GM18873 (cell line): Measurements from ENCODE around the gene TANGO2.

ENCODE experiments used
- ATAC-seq: cut with Tn5 transposase; IDR thresholded peaks from one replicate; pipeline ENCODE4 v1.9.1; 2021; ENCODE audit warnings: mild to moderate bottlenecking, moderate library complexity, moderate number of reproducible peaks; ENCODE audit not compliant: unreplicated experiment, low FRiP score

TANGO2 gene

DNA sequence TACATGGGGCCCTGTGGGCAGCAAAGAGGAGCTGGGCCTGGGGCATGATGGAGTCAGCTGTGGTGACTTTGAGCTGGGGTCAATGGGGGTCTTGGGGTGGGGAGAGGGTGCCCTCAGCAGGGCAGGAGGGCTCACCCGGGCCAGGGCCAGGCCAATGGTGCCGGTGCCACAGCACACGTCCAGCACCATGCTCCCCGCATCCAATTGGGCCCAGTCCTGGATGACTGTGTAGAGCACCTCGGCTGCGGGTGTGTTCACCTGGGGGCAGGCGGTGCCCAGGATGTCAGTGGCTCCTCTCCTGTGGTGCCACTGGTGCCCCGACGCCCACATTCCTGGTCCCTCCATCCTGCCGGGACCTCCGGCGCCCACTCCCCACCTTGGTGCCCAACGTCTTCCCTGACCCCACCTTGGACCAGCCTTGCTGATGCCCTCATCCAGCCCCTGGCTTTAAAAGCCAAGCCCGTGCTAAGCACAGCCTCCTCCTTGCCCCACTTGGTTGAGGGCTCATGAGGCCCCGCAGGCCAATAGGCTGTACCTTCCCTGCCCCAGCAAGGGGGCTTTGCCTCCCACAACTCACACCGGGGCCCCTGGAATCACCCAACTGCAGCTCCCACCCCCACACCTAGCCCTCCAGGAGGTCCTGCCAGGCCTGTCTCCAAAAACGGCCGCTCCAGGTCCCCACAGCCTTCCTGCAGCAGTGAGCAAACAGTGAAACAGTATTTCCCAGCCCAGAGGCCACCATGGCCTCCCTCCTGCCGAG, 92.8 kb downstream of the TANGO2 start:
- no peak for ATAC-seq

DNA sequence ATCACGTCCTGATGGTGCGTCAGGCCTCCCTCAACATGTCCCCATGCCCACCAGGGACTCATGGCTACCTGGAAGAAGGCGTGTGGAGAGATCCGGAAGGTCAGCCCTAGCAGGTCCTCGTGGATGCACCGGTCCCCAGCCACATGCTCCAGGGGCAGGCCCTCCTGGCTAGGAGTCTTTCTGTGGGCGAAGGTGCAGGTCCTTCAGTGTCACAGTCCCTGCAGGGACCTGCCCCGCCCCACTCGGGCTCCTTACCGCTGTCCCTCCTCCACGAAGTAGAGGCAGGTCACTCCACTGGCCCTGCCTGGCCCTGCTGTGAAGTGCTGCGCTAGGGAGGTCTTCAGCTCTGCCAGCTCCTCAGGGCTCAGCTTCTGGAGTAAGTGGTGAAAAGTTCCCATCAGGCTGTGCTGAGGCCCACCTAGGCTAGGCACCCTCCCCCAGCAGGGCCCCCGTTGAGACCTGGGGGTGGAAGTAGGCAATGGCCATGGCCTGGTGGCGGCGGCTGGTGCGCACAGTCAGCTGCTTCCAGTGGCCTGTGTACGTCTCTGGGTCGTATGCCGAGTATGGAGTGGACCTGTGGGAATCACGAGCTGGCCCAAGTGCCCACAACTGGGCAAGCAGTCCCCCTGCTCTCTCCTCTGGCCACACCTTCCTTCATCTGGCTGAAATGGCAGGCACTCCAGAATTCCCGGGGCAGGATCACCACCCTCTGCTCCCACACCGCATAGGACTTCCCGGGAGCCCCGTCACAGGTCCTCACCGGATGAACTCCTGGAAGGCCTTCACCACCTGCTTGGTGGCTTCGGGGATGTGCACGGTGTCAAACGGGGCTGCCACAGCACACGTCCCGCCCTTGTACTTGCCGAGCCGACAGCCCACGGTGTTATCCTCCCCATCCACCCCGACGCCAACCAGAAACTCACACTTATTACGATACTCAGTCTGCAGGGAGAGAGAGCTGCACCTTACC, 93.9 kb downstream of the TANGO2 start:
- no peak for ATAC-seq

DNA sequence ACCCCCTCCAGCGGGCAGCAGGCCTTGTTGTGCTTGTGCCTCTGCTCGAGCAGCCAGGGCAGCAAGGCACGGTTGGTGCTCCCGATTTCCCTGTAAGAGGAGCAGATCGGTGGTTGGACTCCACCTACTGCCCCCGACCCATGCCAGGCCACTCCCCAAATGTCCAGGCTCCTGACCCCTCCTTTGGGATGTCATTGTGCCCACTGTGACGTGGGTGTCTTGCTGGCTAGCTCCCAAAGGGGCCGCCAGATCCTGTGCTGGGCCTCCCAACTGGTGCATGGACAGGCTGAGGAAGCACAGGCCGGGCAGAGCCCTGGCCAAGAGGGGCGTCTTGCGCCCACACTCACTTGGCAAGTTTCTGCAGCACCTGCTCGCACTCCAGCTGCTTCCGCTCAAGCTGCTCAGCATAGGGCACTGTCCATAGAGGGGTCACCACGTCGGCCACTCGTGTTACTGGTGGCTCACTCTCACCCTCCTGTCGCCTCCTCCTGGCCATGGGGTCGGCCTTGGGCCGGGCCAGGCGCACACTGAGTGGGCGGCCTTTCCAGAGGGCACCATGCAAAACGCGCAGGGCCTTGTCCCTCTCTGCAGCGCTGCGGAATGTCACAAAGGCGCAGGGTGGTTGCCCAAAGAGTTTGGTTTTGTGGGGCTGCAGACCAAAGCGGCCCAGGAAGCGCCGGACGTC, 94.9 kb downstream of the TANGO2 start, which contains the start of gene RANBP1:
RANBP1 (plus strand) TSS at position 414 of the 685 bp plus-strand sequence; CDS start at position 495, 81 bp downstream.
- ATAC-seq: no peak

DNA sequence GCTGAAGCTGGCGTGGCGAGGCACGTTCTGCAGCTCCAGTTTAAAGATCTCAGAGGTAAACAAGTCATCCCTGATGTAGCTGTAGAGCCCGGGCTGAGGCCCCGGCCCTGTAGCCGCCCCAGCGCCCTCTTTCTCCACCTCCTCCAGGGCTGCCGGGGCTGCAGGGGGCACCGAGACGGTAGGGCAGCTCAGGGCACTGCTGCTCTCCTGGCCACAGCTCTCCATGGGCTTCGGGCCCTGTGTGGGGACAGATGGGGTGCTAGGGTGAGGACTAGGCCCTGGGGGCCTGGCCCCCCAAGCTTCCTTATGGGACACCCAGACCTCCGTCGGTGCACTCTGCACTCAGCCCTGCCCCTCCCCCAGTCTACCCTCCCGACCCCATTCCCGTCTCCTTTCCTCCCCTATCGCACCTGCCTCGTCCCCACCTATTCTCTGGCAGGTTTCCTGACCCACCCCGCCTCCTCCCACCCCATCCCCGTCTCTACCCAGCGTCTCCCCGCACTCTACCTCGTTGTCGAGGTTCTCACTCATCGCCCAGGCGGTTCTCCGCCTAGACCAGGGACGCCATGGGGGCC, 95.6 kb downstream of the TANGO2 start:
- no peak for ATAC-seq
